ENCODE measurements around the gene ZNF672. TPM values are rescaled to one million over a fixed set of nuclear protein-coding genes. Genes with fewer than 3 reads are reported as not detected.
"Not testable (repeated sequence)": the region's sequence is repeated elsewhere in the genome, so short reads cannot be mapped to it uniquely, and the experiment has no call there.

The ZNF672 gene
- polyA plus RNA-seq, 1 donor = 22.4 TPM

DNA sequence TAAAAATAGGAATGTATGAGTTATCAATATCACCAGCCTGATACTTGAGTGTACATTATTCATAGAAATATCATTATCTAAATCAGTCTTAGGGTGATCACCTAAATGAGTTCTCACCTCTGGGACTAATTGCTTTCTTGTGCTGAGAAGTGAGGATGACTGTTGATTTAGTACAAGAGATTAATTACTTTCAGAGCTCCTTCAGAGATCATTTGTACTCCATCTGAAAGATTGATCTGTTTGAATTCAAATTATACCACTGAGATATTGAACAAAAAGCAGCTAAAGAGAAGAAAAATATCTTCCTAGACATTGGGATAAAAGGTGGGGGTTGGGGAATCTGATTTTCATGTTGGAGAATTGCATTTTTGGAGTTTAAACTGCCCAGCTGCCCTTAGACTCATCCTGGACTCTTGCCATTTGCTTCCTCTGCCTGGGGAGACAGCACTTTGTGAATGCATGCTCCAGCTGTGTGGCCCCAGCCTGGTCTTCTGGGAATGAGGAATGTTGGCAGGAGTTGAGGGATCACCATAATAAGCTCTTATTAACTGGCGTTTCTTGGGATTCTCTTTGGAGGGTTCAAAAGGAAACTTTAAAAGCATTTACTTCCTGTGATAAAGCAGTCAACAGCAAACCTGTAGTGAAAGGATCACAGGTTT is 48.3 kb downstream of the ZNF672 start:
- DNase-seq = no peak
- no peaks in the 10 kb centered on the region for H3K27me3 ChIP-seq (ENCODE audit: control insufficient read depth, insufficient read depth, low read length)

GRCh38 chr1:248889914-248890243 is 51.9 kb downstream of the ZNF672 start:
- H3K4me1 ChIP-seq (ENCODE audit: control insufficient read depth, insufficient read depth, low read length); H3K9me3 ChIP-seq (ENCODE audit: control insufficient read depth, low read depth, low read length); H3K4me3 ChIP-seq (ENCODE audit: low read length); H3K27me3 ChIP-seq (ENCODE audit: control insufficient read depth, insufficient read depth, low read length); H3K36me3 ChIP-seq (ENCODE audit: control insufficient read depth, insufficient read depth, low read length); DNase-seq; H3K27ac ChIP-seq (ENCODE audit: low read length): not testable (repeated sequence)
- no CpG with 5 or more reads among the region's 10 CpGs for WGBS (ENCODE audit: insufficient coverage, low lambda C conversion rate)

More for the DNA sequence above, 48.3 kb downstream of the ZNF672 start:
- H3K36me3 ChIP-seq (ENCODE audit: control insufficient read depth, insufficient read depth, low read length) = no peaks in the 10 kb centered on the region
- H3K9me3 ChIP-seq (ENCODE audit: control insufficient read depth, low read depth, low read length) = no peaks in the 10 kb centered on the region
- no CpG with 5 or more reads among the region's 1 CpG for WGBS (ENCODE audit: insufficient coverage, low lambda C conversion rate)
- H3K4me1 ChIP-seq (ENCODE audit: control insufficient read depth, insufficient read depth, low read length) = no peaks in the 10 kb centered on the region
- no peak overlapping the region for H3K27ac ChIP-seq (ENCODE audit: low read length)
- H3K4me3 ChIP-seq (ENCODE audit: low read length) = no peak overlapping the region

GRCh38 chr1:248890549-248891498 is 52.8 kb downstream of the ZNF672 start:
- DNase-seq = no peak
- Histone ChIP-seq H3K27ac (ENCODE audit: low read length) (no peak overlapping the region), H3K27me3 (ENCODE audit: control insufficient read depth, insufficient read depth, low read length) (no peaks in the 10 kb centered on the region), H3K36me3 (ENCODE audit: control insufficient read depth, insufficient read depth, low read length) (no peaks in the 10 kb centered on the region), H3K4me3 (ENCODE audit: low read length) (no peak overlapping the region), H3K9me3 (ENCODE audit: control insufficient read depth, low read depth, low read length) (no peaks in the 10 kb centered on the region), H3K4me1 (ENCODE audit: control insufficient read depth, insufficient read depth, low read length) (no peaks in the 10 kb centered on the region)
- WGBS (ENCODE audit: insufficient coverage, low lambda C conversion rate) = 57% methylated on average over 1 of the region's 9 CpGs

DNA sequence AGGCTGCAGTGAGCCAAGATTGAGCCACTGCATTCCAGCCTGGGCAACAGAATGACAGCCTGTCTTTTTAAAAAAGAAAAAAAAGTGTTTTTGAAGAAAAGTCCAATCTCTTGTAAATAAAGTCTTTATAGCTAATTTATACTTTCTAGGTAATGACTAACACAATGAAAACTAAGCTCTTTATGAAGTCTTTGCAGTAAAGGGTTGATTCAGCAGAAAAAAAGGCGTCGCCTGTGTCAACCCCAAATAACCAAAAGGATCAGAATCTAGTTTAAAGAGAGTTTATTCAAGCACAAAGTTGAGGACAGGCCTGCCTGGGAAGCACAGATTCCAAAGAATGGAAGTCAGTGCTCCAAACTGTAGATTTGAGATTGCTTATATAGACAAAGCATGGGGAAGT is 53.7 kb downstream of the ZNF672 start:
- no peak for DNase-seq
- Histone ChIP-seq H3K4me1 (ENCODE audit: control insufficient read depth, insufficient read depth, low read length) (no peaks in the 10 kb centered on the region), H3K36me3 (ENCODE audit: control insufficient read depth, insufficient read depth, low read length) (no peaks in the 10 kb centered on the region), H3K27me3 (ENCODE audit: control insufficient read depth, insufficient read depth, low read length) (no peaks in the 10 kb centered on the region), H3K27ac (ENCODE audit: low read length) (no peak overlapping the region), H3K4me3 (ENCODE audit: low read length) (no peak overlapping the region), H3K9me3 (ENCODE audit: control insufficient read depth, low read depth, low read length) (no peaks in the 10 kb centered on the region)
- WGBS (ENCODE audit: insufficient coverage, low lambda C conversion rate) = no CpG with 5 or more reads among the region's 2 CpGs

DNA sequence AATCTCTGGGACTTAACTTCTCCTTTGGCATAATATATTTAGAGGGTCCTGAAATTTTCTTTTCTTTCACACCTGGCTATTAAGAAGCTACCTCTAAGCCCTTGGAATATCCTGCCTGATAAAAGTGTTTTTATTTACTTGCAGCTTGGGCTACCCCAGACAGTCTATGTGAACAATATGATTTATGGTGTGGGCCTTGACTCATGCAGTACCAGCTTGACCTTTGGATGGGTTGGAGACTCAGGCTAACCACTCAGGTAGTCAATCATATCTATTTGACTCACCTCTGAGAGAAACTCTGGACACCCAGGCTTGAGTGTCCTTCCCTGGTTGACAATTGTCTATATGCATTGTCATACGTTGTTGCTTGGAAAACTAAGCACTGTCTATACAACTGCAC is 54.6 kb downstream of the ZNF672 start:
- H3K4me1 ChIP-seq (ENCODE audit: control insufficient read depth, insufficient read depth, low read length) = no peaks in the 10 kb centered on the region
- no peak for DNase-seq
- H3K36me3 ChIP-seq (ENCODE audit: control insufficient read depth, insufficient read depth, low read length) = no peaks in the 10 kb centered on the region
- H3K9me3 ChIP-seq (ENCODE audit: control insufficient read depth, low read depth, low read length) = no peaks in the 10 kb centered on the region
- WGBS (ENCODE audit: insufficient coverage, low lambda C conversion rate) = no CpG with 5 or more reads among the region's 1 CpG
- no peak overlapping the region for H3K4me3 ChIP-seq (ENCODE audit: low read length)
- H3K27ac ChIP-seq (ENCODE audit: low read length) = no peak overlapping the region
- H3K27me3 ChIP-seq (ENCODE audit: control insufficient read depth, insufficient read depth, low read length) = peaks cover 4% of the 10 kb centered on the region

DNA sequence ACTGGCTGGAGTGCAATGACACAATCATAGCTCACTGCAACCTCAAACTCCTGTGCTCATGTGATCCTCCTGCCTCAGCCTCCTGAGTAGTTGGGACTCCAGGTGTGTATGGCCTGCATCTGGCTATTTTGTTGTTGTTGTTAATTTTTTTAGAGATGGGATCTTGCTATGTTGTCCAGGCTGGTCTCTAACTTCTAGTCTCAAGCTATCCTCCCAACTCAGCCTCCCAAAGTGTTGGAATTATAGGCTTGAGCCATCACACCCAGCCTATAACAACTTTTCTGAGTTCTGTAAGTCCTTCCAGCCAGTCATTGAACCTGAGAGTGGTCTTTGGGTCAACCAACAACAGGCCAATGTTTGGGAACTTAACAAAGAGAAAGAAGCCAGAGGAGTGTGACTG is 56.8 kb downstream of the ZNF672 start:
- Histone ChIP-seq H3K36me3 (ENCODE audit: control insufficient read depth, insufficient read depth, low read length) (no peaks in the 10 kb centered on the region), H3K27ac (ENCODE audit: low read length) (no peak overlapping the region), H3K9me3 (ENCODE audit: control insufficient read depth, low read depth, low read length) (no peaks in the 10 kb centered on the region), H3K4me3 (ENCODE audit: low read length) (no peak overlapping the region), H3K27me3 (ENCODE audit: control insufficient read depth, insufficient read depth, low read length) (peaks cover 9% of the 10 kb centered on the region), H3K4me1 (ENCODE audit: control insufficient read depth, insufficient read depth, low read length) (no peaks in the 10 kb centered on the region)
- no peak for DNase-seq

- WGBS (ENCODE audit: insufficient coverage, low lambda C conversion rate) = no CpG with 5 or more reads among the region's 9 CpGs
- no peaks in the 10 kb centered on the region for H3K4me1 ChIP-seq (ENCODE audit: control insufficient read depth, insufficient read depth, low read length)
- no peak overlapping the region for H3K27ac ChIP-seq (ENCODE audit: low read length)
- H3K9me3 ChIP-seq (ENCODE audit: control insufficient read depth, low read depth, low read length) = no peaks in the 10 kb centered on the region
- no peaks in the 10 kb centered on the region for H3K36me3 ChIP-seq (ENCODE audit: control insufficient read depth, insufficient read depth, low read length)
- H3K27me3 ChIP-seq (ENCODE audit: control insufficient read depth, insufficient read depth, low read length) = peaks cover 11% of the 10 kb centered on the region
- no peak for DNase-seq
- no peak overlapping the region for H3K4me3 ChIP-seq (ENCODE audit: low read length)
Observed at GRCh38 chr1:248897412-248898337, 59.7 kb downstream of the ZNF672 start.

Other genes with a start within 250 kb of the ZNF672 start
- gene OR2T10, start 240.5 kb upstream of the ZNF672 start, polyA plus RNA-seq = not detected
- not detected for gene OR2T11, start 203.1 kb upstream of the ZNF672 start, polyA plus RNA-seq
- not detected for gene OR2T35, start 192.9 kb upstream of the ZNF672 start, polyA plus RNA-seq
- gene OR2T27, start 182.7 kb upstream of the ZNF672 start, polyA plus RNA-seq = not detected
- not detected for gene OR14I1, start 135.5 kb upstream of the ZNF672 start, polyA plus RNA-seq
- 2.1 TPM for gene LYPD8, start 82.5 kb upstream of the ZNF672 start, polyA plus RNA-seq
- gene SH3BP5L, start 12.3 kb upstream of the ZNF672 start, polyA plus RNA-seq = 31.1 TPM
- 58.4 TPM for gene ZNF692, start 20.9 kb downstream of the ZNF672 start, polyA plus RNA-seq
- gene PGBD2, start 68.0 kb downstream of the ZNF672 start, polyA plus RNA-seq = 10.3 TPM